H7 (cell line): ENCODE measurements around the gene STIP1. TPM values are rescaled to one million over a fixed set of nuclear protein-coding genes. Genes with fewer than 3 reads are reported as not detected.

ENCODE experiments used
- DNase-seq: peaks from one replicate; pipeline ENCODE4 v3.0.0; 2012
- H3K27me3 ChIP-seq: 2 replicates; pipeline ENCODE4 v1.6.0; 2011; ENCODE audit warnings: mild to moderate bottlenecking, low read length; ENCODE audit not compliant: control insufficient read depth, insufficient read depth
- H3K36me3 ChIP-seq: replicated peaks from 2 replicates; pipeline ENCODE4 v1.5.1; 2011; ENCODE audit warnings: low read length; ENCODE audit not compliant: control insufficient read depth, insufficient read depth
- H3K4me3 ChIP-seq: 2 replicates; pipeline ENCODE4 v1.5.1; 2011; ENCODE audit warnings: low read depth, mild to moderate bottlenecking, control low read depth, low read length, moderate library complexity; ENCODE audit not compliant: insufficient read depth
- total RNA-seq: library from RNA; depleted of rRNA; stranded (reverse); fragments of >200 nt; shearing (Covaris generic); gene quantifications from 2 replicates; pipeline ENCODE4 v1.2.3, GENCODE V29; 2014

Gene STIP1
- total RNA-seq, 1 experiment from 2014 or later = 263 TPM

GRCh38 chr11:64230171-64230984 is 44.4 kb downstream of the STIP1 start, which contains the start of gene DNAJC4:
Gene DNAJC4, plus strand, starts transcription at chr11:64230548. Its CDS starts 307 bp downstream, at chr11:64230855.
- DNase-seq = peak; percentile 98

GRCh38 chr11:64230985-64231365 is 45.0 kb downstream of the STIP1 start:
- DNase-seq = no peak
- Histone ChIP-seq H3K4me3 (peak overlapping the region; percentile 80), H3K36me3 (no peaks in the 10 kb centered on the region), H3K27me3 (peaks cover 10% of the 10 kb centered on the region; the same call in 1 of the 2 replicates)

More at GRCh38 chr11:64230171-64230984, 44.4 kb downstream of the STIP1 start, which contains the start of gene DNAJC4:
- H3K4me3 ChIP-seq = peak within 1 kb of the TSS; percentile 80
- peaks cover 10% of the 10 kb centered on the region; the same call in 1 of the 2 replicates for H3K27me3 ChIP-seq
- no peaks in the 10 kb centered on the region for H3K36me3 ChIP-seq

DNA sequence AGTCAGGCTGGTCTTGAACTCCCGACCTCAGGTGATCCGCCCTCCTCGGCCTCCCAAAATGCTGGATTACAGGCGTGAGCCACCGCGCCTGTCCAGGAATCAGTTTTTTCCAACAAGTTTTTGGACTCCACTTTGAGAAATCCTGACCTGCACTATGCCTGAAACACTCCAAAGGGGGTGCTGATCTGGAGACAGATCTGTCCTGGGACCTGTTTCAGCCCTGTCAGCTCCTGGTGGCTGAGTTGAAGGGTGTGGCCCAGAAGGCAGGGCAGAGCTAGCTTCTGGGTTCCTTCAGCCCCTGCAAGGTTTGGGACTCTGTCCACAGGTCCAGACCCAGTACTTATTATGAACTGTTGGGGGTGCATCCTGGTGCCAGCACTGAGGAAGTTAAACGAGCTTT is 45.6 kb downstream of the STIP1 start:
- no peak overlapping the region for H3K4me3 ChIP-seq
- no peaks in the 10 kb centered on the region for H3K36me3 ChIP-seq
- peaks cover 10% of the 10 kb centered on the region; the same call in 1 of the 2 replicates for H3K27me3 ChIP-seq
- no peak for DNase-seq

GRCh38 chr11:64232182-64232966 is 46.4 kb downstream of the STIP1 start:
- Histone ChIP-seq H3K27me3 (peaks cover 10% of the 10 kb centered on the region; the same call in 1 of the 2 replicates), H3K36me3 (no peaks in the 10 kb centered on the region), H3K4me3 (no peak overlapping the region)
- DNase-seq = no peak

GRCh38 chr11:64232967-64233315 is 47.0 kb downstream of the STIP1 start:
- H3K4me3 ChIP-seq = no peak overlapping the region
- no peak for DNase-seq
- peaks cover 4% of the 10 kb centered on the region for H3K36me3 ChIP-seq
- H3K27me3 ChIP-seq = peaks cover 10% of the 10 kb centered on the region; the same call in 1 of the 2 replicates

- peaks cover 8% of the 10 kb centered on the region for H3K36me3 ChIP-seq
- H3K4me3 ChIP-seq = peak within 1 kb of the TSS; percentile 69
- H3K27me3 ChIP-seq = peaks cover 10% of the 10 kb centered on the region; the same call in 1 of the 2 replicates
- DNase-seq = peak; percentile 89
Observed at GRCh38 chr11:64233913-64234586, 48.1 kb downstream of the STIP1 start, which contains the start of gene VEGFB. Gene VEGFB, plus strand, starts transcription at chr11:64234584. Its CDS starts 250 bp downstream, at chr11:64234834.

- H3K36me3 ChIP-seq = peaks cover 8% of the 10 kb centered on the region
- H3K4me3 ChIP-seq = peak overlapping the region; percentile 55
- DNase-seq = peak; percentile 88
- peaks cover 10% of the 10 kb centered on the region; the same call in 1 of the 2 replicates for H3K27me3 ChIP-seq
Observed at GRCh38 chr11:64234647-64235379, 48.8 kb downstream of the STIP1 start.

DNA sequence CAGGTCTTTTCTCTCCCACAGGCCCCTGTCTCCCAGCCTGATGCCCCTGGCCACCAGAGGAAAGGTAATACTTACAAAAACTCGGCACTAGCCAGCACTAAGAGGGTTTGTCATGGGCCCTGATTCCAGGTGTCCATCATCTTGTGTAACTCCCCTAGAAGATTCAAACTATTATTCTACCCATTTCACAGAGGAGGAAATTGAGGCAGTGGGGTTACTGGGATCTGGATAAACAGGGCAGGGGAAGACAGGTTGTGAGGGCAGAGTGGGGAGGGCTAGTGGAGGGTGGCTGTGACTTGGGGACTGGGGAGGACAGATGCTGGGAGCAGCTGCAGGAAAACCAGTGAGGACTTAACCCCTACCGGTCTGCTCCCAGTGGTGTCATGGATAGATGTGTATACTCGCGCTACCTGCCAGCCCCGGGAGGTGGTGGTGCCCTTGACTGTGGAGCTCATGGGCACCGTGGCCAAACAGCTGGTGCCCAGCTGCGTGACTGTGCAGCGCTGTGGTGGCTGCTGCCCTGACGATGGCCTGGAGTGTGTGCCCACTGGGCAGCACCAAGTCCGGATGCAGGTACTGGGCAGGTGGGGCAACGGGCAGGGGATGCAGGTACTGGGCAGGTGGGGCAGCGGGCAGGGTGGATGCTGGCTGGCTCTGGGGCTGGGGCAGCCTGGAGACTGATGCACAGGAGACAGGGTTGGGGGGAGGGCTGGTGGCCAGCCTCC is 49.6 kb downstream of the STIP1 start:
- Histone ChIP-seq H3K36me3 (peaks cover 8% of the 10 kb centered on the region), H3K4me3 (peak overlapping the region; percentile 55), H3K27me3 (peaks cover 10% of the 10 kb centered on the region; the same call in 1 of the 2 replicates)
- DNase-seq = no peak

DNA sequence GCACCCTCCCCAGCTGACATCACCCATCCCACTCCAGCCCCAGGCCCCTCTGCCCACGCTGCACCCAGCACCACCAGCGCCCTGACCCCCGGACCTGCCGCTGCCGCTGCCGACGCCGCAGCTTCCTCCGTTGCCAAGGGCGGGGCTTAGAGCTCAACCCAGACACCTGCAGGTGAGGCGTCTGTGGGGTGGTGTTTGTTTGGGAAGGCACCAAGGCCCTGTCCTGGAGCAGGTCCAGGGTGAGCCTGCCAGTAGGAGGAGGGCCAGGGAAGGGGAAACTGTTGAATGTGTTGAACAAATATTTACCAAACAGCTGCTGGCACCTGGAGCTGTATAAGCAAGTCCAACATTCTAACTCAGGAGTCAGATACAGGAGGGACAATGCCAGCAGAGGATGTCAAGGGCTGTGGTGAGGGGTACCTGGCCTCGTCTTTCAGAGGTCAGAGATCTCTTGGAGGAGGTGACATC is 51.5 kb downstream of the STIP1 start:
- Histone ChIP-seq H3K36me3 (peaks cover 8% of the 10 kb centered on the region), H3K4me3 (no peak overlapping the region), H3K27me3 (peaks cover 10% of the 10 kb centered on the region; the same call in 1 of the 2 replicates)
- DNase-seq = no peak

- Histone ChIP-seq H3K27me3 (peaks cover 7% of the 10 kb centered on the region; the same call in 1 of the 2 replicates), H3K4me3 (no peak overlapping the region), H3K36me3 (peaks cover 8% of the 10 kb centered on the region)
- DNase-seq = no peak
Observed at GRCh38 chr11:64238076-64238475, 52.1 kb downstream of the STIP1 start.

DNA sequence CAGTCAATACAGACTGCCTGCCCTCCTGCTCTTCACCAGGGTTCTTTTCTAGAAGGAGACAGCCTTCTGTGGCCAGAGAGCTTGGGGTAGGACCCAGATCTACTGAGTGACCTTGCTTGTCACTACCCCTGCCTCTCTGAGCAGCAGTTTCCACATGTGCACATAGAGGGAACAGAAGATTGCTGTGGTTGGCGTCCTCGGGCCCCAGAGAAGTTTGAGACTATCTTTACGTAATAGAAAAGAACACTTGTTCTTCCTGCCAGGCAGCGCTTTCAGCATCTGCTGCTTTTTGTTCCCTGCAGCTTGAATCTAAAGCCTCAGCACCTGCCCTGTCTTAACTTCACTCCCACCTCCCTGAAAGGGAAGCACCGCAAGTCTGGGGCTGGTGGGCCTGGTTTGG is 53.0 kb downstream of the STIP1 start:
- Histone ChIP-seq H3K27me3 (peaks cover 1% of the 10 kb centered on the region; the same call in 1 of the 2 replicates), H3K36me3 (peaks cover 16% of the 10 kb centered on the region), H3K4me3 (no peak overlapping the region)
- no peak for DNase-seq

- peaks cover 18% of the 10 kb centered on the region for H3K36me3 ChIP-seq
- no peak for DNase-seq
- H3K4me3 ChIP-seq = peak overlapping the region; percentile 94
- H3K27me3 ChIP-seq = no peaks in the 10 kb centered on the region; the same call in 1 of the 2 replicates
Observed at GRCh38 chr11:64239662-64240434, 53.9 kb downstream of the STIP1 start.
